NCI-H146 treated with DMSO at 0.1 percent for 48 hours (cell line): Measurements from ENCODE around the gene TMEM214.
A peak's percentile ranks its signal among the peaks of the same experiment; 100 is the strongest.
"Not testable (repeated sequence)": the region's sequence is repeated elsewhere in the genome, so short reads cannot be mapped to it uniquely, and the experiment has no call there.

Experiments used
- DNase-seq: peaks from one replicate; lab custom pipeline; 2025; ENCODE audit not compliant: unreplicated experiment; lab: John Stamatoyannopoulos, UW

Gene TMEM214

DNA sequence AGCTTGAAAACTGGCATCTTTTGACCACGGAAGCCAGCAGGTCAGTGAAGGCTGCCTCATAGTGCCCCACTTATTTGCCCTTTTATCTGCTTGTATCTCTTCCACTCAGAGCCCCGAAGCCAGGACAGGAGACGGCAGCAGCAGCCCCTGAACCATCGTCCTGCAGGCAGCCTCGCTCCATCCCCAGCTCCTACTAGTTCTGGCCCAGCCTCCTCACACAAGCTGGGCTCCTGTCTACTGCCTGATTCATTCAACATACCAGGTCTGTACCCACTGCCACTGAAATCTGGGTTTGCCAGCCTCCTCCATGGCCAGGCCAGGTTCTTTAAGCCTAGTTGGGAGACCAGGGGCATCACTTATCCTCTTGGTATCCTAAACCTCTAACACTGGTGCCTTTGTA lies 34.6 kb downstream of the TMEM214 start:
- no peak for DNase-seq

DNA sequence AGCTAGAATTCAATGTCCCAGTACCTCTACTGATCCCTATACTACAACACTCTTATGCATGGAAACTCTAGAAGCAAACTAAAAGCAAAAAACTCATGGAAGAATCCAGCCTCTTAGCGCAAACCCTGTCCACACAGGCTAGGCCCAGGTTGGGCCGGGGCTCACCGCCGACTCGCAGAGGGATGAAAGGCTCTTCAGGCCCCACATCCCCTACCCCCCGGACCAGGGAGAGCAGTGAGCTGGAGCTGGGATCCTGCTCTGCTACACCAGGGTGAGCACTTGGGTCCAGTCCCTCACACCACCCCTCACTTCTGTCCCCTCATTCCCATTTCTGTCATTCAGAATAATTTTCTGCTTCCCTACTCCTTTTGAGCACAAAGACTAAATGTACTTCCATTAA lies 36.7 kb downstream of the TMEM214 start:
- no peak for DNase-seq

DNA sequence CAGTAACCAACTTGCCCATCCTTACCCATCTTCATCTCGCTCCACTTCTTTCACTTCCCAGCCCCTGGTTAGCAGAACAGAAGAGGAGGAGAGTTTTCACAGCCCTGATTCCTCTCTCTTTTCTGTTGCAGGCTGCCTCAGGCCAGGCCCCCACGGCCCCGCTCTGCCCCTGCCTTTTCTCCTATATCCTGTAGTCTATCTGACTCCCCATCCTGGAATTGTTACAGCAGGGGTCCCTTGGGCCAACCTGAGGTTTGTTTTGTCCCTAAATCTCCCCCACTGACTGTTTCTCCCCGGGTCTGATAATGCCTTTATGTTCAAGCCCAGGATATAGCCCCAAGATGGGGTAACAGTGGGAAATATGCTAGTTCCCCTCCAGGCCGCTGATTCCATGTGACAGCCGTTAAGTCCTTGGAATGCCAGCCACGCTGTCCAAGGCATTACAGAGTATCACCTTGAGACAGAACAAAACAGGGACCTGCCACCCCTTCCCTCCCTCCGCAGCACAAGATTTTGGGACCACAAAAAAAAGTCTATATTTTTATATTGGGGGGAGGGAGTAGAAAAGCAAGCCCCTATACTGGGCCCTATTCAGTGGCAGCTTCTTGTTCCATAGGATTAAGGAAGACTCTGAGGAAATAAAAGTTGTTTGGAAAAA lies 37.3 kb downstream of the TMEM214 start:
- no peak for DNase-seq

- no peak for DNase-seq
These were observed 38.0 kb downstream of the TMEM214 start for GRCh38 chr2:27070653-27071276.

DNA sequence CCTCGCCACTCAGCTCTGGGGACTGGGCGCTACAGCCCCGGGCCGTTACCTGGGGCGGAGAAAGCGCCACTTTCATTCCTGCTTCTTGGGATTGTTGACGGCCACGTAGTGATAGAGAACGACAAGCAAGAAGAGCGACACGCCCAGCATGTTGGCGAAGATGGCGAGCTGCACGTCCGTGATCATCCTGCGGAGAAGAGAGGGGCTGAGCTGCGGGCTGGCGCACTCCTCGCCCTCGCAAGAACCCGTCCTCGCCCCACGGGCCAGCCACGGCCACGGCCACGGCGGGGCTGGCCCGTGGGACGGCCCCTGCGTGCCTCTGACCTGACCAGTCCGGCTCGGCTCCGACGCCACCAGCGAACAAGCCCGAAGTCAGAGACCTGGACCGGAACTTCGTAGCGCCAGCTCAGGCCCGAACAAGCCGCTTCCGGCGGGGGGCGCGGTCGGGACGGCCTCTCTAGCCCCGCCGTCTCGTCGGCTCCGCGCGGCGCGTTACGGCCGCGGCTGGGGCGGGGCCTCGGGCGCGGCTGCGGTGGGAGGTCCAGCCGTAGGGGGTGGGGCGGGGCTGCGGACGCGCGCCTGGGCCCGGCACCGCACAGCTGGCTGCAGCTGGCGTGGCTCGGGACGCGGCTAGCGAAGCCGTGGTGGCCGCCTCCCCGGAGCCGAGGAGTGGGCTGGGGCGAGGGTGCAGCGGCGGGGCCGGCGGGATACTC lies 38.7 kb downstream of the TMEM214 start, which contains the start of gene OST4:
Gene OST4 (minus strand): TSS at position 378 of the 713 bp plus-strand sequence.
- peak; percentile 60 for DNase-seq

DNA sequence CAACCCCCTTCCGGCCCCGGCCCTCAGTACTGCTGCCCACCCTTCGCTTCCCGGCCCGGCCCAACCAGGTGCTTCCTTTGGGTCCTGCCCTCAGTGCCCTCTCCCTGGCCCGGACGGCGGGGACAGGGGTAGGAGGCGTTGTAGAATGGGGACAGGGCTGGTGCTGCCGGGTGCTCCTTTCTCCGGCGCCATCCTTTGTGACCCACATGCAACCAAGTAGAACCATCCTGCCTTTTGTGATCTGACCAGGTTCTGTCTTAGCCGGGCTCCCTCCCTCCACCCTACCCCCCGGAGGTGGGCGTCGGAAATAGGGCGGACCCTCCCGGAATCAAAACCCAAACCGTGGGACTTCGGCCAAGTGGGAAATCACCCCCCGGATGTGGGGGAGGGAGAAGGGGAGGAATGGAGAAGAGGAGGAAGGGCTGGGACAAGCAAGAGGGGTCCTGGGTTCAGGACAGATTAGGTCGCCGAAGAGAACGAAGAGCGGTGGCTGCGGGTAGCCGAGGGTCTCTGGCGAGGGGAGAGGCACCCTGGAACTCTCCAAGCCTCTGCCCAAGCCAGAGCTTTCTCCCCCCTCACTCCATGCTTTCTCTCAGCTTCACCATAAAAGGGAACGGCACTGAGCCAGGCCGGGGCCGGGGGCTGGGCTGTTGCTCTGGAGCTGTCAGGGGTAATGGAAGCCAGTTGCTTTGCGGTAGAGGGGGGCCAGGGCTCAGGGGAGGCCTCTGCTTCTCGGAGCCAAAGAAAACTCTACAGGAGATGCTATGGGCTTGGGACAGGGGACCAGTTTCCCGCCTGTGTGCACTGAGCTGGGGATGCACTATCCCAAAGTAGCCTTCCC lies 39.4 kb downstream of the TMEM214 start:
- DNase-seq = no peak

- DNase-seq = no peak
These were observed 40.2 kb downstream of the TMEM214 start for GRCh38 chr2:27072920-27073319.

DNA sequence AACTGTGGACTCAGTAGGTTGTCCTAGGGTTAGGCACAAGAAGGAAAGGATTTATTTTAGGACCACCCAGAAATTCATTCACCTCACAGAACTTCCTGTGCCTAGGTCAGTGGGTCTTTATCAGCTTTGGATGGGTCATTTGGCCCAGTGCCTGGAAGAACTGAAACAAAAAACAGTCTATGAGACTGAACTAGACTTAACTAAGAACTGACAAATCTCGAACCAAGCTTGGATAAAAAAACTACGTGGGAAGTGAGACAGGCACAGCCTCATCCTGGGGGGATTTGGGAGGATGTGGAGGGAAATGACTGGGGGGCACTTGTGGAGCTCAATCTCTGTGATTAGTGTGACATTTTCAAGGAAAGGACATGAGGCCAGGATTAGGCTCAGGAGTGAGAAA lies 41.0 kb downstream of the TMEM214 start:
- DNase-seq = no peak

- no peak for DNase-seq
These were observed 42.2 kb downstream of the TMEM214 start for GRCh38 chr2:27074738-27075565.

- DNase-seq = not testable (repeated sequence)
These were observed 42.8 kb downstream of the TMEM214 start for GRCh38 chr2:27075566-27075871.

GRCh38 chr2:27076323-27076722 lies 43.6 kb downstream of the TMEM214 start:
- DNase-seq = no peak

- DNase-seq = no peak
These were observed 44.5 kb downstream of the TMEM214 start for GRCh38 chr2:27077231-27077630.

DNA sequence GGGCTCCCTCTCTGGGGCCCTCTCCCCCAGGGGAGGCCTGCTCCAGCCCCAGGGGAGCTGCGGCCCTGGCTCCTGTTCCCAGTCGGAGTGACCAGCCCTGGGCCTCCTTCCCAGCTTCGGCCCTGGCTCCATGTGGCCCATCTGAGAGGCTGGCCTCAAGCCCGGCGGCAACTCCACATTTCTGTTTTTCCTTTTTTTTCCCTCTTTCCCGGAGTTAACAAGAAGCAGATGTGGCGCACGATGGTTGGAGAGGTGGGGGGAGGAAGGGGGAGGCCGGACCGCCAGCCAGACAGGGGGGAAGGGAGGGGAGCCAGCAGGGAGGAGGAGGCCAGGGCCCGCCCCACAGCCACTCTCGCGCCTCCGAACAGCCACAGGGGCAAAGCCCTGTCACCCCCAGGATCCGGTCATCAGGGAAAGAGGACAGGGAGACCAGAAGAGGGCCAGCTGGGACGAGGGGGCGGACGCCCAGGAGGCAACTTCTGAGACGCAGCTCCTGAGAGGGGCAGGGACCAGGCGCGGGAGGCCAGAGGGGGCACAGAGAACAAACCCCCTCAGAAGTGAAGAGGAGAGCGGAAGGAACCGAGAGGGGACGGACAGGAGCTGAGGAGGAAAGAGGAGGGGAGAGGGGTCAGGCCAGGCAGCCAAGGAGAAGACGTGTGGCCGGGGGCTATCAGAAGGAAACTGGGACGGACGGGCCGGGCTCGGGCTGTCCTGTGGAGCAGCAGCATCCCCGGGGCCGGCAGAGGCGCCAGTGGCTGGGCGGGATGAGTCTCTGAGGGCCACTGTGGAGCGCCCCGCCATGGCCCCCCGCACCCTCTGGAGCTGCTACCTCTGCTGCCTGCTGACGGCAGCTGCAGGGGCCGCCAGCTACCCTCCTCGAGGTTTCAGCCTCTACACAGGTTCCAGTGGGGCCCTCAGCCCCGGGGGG lies 45.8 kb downstream of the TMEM214 start, which contains the start of gene EMILIN1:
Gene EMILIN1 (plus strand): TSS at position 349 of the 928 bp plus-strand sequence. CDS start 451 bp downstream, at position 800.
- no peak for DNase-seq

DNA sequence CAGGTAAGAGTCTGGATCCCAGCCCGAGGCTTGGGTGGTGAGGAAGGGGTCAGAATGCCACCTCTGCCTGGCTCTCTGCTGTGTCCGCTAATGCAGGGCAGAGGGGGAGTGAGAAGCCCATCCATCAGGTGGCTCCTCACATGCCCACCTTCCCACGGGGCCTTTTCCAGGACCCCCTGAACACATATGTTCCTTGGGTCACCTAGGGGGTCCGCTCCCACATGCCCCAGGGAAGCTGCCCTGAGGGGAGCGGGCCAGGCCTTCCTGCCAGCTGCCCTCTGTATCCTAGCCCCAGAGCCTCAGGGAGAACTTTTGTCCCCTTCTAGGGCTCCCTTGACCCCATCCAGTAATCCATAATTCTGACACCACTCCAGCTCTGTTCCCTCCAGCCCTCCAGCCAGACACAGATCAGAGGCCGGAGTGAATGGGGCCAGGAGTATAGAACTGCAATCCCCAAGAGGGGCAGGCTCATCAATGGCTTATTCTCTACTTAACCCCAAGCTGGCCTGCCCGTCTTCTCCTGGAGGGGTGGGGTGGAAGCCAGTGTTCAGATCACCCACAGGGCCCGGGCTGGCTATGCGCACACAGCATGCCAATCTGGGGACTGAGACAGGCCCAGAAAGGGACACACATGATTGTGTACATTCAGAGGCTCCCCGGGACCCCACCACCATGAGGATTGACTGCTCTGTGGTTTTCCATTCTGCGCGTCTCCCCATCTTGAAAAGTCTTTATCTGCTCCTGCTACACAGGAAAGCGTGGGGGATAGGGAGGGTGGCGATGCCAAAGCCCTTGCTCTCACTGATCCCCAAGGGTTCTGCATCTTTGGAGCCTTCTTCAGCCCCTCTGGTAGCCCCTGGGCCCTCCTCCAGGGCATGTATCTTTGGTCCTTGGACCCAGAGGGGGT lies 46.7 kb downstream of the TMEM214 start:
- DNase-seq = no peak

DNA sequence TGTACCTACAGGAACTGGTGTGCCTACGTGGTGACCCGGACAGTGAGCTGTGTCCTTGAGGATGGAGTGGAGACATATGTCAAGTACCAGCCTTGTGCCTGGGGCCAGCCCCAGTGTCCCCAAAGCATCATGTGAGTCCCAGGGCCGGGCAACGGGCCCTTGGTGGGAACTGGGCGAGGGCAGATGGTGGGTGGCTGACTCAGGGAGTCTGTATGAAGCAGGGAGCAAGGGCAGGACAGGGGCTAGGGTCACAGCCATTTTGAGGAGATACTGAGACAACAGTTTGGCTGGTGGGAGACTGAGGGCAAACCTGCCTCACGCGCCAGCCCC lies 47.3 kb downstream of the TMEM214 start:
- no peak for DNase-seq

GRCh38 chr2:27080603-27080936 lies 47.8 kb downstream of the TMEM214 start:
- no peak for DNase-seq

DNA sequence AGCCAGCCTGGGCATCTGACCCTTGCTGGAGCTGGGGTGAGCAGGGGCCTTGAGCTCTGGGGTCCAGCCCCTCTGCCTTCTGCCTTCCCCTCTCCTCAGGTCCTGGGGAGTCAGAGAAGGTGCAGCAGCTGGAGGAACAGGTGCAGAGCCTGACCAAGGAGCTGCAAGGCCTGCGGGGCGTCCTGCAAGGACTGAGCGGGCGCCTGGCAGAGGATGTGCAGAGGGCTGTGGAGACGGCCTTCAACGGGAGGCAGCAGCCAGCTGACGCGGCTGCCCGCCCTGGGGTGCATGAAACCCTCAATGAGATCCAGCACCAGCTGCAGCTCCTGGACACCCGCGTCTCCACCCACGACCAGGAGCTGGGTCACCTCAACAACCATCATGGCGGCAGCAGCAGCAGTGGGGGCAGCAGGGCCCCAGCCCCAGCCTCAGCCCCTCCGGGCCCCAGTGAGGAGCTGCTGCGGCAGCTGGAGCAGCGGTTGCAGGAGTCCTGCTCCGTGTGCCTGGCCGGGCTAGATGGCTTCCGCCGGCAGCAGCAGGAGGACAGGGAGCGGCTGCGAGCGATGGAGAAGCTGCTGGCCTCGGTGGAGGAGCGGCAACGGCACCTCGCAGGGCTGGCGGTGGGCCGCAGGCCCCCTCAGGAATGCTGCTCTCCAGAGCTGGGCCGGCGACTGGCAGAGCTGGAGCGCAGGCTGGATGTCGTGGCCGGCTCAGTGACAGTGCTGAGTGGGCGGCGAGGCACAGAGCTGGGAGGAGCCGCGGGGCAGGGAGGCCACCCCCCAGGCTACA lies 49.4 kb downstream of the TMEM214 start:
- no peak for DNase-seq
